Liver (tissue), 9 donors: ENCODE measurements around the gene WWOX. TPM values are rescaled to one million over a fixed set of nuclear protein-coding genes. Genes with fewer than 3 reads are reported as not detected.

Source experiments
- DNase-seq: peaks from one replicate; pipeline ENCODE4 v3.0.0-alpha.2; 2017; ENCODE audit warnings: low spot score
- H3K27ac ChIP-seq, 2 donors: one replicate each; pipeline ENCODE4 v1.7.0; 2013; ENCODE audit warnings: inconsistent platforms in 2 of 2, low read length in 2 of 2, control low read depth in 1 of 2, low read depth in 1 of 2, mild to moderate bottlenecking in 1 of 2
- H3K27me3 ChIP-seq, 4 donors: one replicate each; pipeline versions ENCODE4 v1.6.1 to v1.7.0; 2013; ENCODE audit warnings: low read length in 3 of 4, inconsistent platforms in 1 of 4, mild to moderate bottlenecking in 1 of 4, moderate library complexity in 1 of 4; ENCODE audit not compliant: control insufficient read depth in 4 of 4, insufficient read depth in 4 of 4
- H3K36me3 ChIP-seq, 4 donors: one replicate each; pipeline versions ENCODE4 v1.6.1 to v1.7.0; 2013; ENCODE audit warnings: low read length in 3 of 4, mild to moderate bottlenecking in 3 of 4, low read depth in 1 of 4, moderate library complexity in 1 of 4; ENCODE audit not compliant: control insufficient read depth in 4 of 4, insufficient read depth in 3 of 4
- H3K4me1 ChIP-seq, 4 donors: one replicate each; pipeline versions ENCODE4 v1.6.1 to v1.7.0; 2013; ENCODE audit warnings: low read length in 3 of 4, mild to moderate bottlenecking in 3 of 4, moderate library complexity in 1 of 4; ENCODE audit not compliant: control insufficient read depth in 4 of 4, insufficient read depth in 4 of 4
- H3K4me3 ChIP-seq, 3 donors: one replicate each; pipeline versions ENCODE4 v1.6.1 to v1.7.0; 2013; ENCODE audit warnings: low read length in 3 of 3, control low read depth in 1 of 3, low read depth in 1 of 3, mild to moderate bottlenecking in 1 of 3
- H3K9ac ChIP-seq, 2 donors: one replicate each; pipeline ENCODE4 v1.7.0; 2013; ENCODE audit warnings: low read length in 2 of 2, mild to moderate bottlenecking in 2 of 2, moderate library complexity in 2 of 2, control low read depth in 1 of 2, low read depth in 1 of 2
- H3K9me3 ChIP-seq, 4 donors: one replicate each; pipeline versions ENCODE4 v1.6.1 to v1.7.0; 2013; ENCODE audit warnings: low read length in 3 of 4; ENCODE audit not compliant: control insufficient read depth in 4 of 4
- ATF3 ChIP-seq: IDR thresholded peaks from 2 replicates; pipeline ENCODE4 v1.6.1; 2016; ENCODE audit warnings: antibody characterized with exemption
- CTCF ChIP-seq: fragments of 150-350 bp; IDR thresholded peaks from 2 replicates; pipeline ENCODE4 v1.5.1; 2017; ENCODE audit warnings: improper control_type of control experiment, low read depth, low read length; ENCODE audit not compliant: missing input control
- EGR1 ChIP-seq, 2 donors: IDR thresholded peaks; 2 replicates each; pipeline ENCODE4 v1.6.1; 2016 to 2018; ENCODE audit warnings: antibody characterized with exemption in 2 of 2, low read depth in 2 of 2
- FOXA1 ChIP-seq: IDR thresholded peaks from 2 replicates; pipeline ENCODE4 v1.6.1; 2016; ENCODE audit warnings: antibody characterized with exemption
- FOXA2 ChIP-seq: IDR thresholded peaks from 2 replicates; pipeline ENCODE4 v1.6.1; 2016; ENCODE audit warnings: antibody characterized with exemption
- GABPA ChIP-seq, 2 donors: IDR thresholded peaks in 1 of 2; conservative IDR thresholded peaks in 1 of 2; 2 replicates each; pipeline ENCODE4 v1.6.1; 2016; ENCODE audit warnings: antibody characterized with exemption in 2 of 2, mild to moderate bottlenecking in 1 of 2, moderate library complexity in 1 of 2
- HNF4A ChIP-seq, 2 donors: conservative IDR thresholded peaks; 2 replicates each; pipeline ENCODE4 v1.6.1; 2016; ENCODE audit warnings: antibody characterized with exemption in 2 of 2, mild to moderate bottlenecking in 2 of 2
- HNF4G ChIP-seq: IDR thresholded peaks from 2 replicates; pipeline ENCODE4 v1.6.1; 2016; ENCODE audit warnings: antibody characterized with exemption
- JUND ChIP-seq, 2 donors: IDR thresholded peaks; 2 replicates each; pipeline ENCODE4 v1.6.1; 2016; ENCODE audit warnings: antibody characterized with exemption in 2 of 2
- MAX ChIP-seq: IDR thresholded peaks from 2 replicates; pipeline ENCODE4 v1.6.1; 2016; ENCODE audit warnings: antibody characterized with exemption
- NR2F2 ChIP-seq: IDR thresholded peaks from 2 replicates; pipeline ENCODE4 v1.6.1; 2016; ENCODE audit warnings: antibody characterized with exemption
- RAD21 ChIP-seq, 2 donors: IDR thresholded peaks; 2 replicates each; pipeline ENCODE4 v1.6.1; 2016; ENCODE audit warnings: antibody characterized with exemption in 2 of 2, mild to moderate bottlenecking in 2 of 2
- REST ChIP-seq: IDR thresholded peaks from 2 replicates; pipeline ENCODE4 v1.6.1; 2016; ENCODE audit warnings: antibody characterized with exemption, mild to moderate bottlenecking
- RXRA ChIP-seq, 2 donors: IDR thresholded peaks; 2 replicates each; pipeline ENCODE4 v1.6.1; 2017 to 2018; ENCODE audit warnings: antibody characterized with exemption in 2 of 2, mild to moderate bottlenecking in 1 of 2
- TAF1 ChIP-seq: conservative IDR thresholded peaks from 2 replicates; pipeline ENCODE4 v1.6.1; 2016; ENCODE audit warnings: antibody characterized with exemption, mild to moderate bottlenecking
- ZBTB33 ChIP-seq: IDR thresholded peaks from 2 replicates; pipeline ENCODE4 v1.6.1; 2016; ENCODE audit warnings: antibody characterized with exemption
- WGBS: extraction: QIAGEN DNeasy Blood & Tissue Kit; methylation state at CpG from one replicate; pipeline ENCODE4 v1.1.7; 2013; 5-methylcytosine and 5-hydroxymethylcytosine counted together
- polyA plus RNA-seq, 2 donors: library from polyadenylated mRNA; stranded (reverse) in 1 of 2; unstranded in 1 of 2; fragments of 200-250 nt in 1 of 2; fragments of >200 nt in 1 of 2; fragmentation: Nextera tagmentation in 1 of 2; extraction: Ambion mirVana in 1 of 2; gene quantifications; one replicate each; pipeline versions ENCODE4 v1.2.1 to v1.2.3, GENCODE V29; 2013 to 2015
- total RNA-seq, 2 donors: library from RNA; depleted of rRNA; stranded (reverse); fragments of >200 nt; gene quantifications; one replicate each; pipeline ENCODE4 v1.2.3, GENCODE V29; 2014
- donor health status: healthy.
- donor health status: healthy.
- donor health status: healthy.
- donor health status: healthy.
- donor health status: healthy.

WWOX gene
- total and polyA plus RNA-seq, 4 donors: 9.8 to 46.0 (median 15.3) TPM

- no peak for DNase-seq
- no peak overlapping the region for H3K9ac ChIP-seq
- H3K27ac ChIP-seq: no peak overlapping the region
- TF ChIP-seq GABPA (IDR thresholded peaks at IDR 0.05 in 1 of 2, conservative IDR thresholded peaks at IDR 0.05 in 1 of 2): no peak
- TF ChIP-seq MAX: no peak
- no peaks in the 10 kb centered on the region for H3K9me3 ChIP-seq
- no peaks in the 10 kb centered on the region for H3K27me3 ChIP-seq
- no peak overlapping the region for H3K4me3 ChIP-seq
- WGBS: 93% methylated on average over 1 of the region's 1 CpG
- H3K36me3 ChIP-seq: no peaks in the 10 kb centered on the region
- H3K4me1 ChIP-seq: peaks cover 4 to 26% (median 16%) of the 10 kb centered on the region in 4 donors
Measured at GRCh38 chr16:79248351-79248750, 1148.9 kb downstream of the WWOX start.

- H3K27me3 ChIP-seq: no peaks in the 10 kb centered on the region
- no peak overlapping the region for H3K4me3 ChIP-seq
- H3K4me1 ChIP-seq: peaks cover 4 to 32% (median 19%) of the 10 kb centered on the region in 4 donors
- H3K36me3 ChIP-seq: no peaks in the 10 kb centered on the region
- H3K9me3 ChIP-seq: no peaks in the 10 kb centered on the region
- DNase-seq: peak; percentile 14
- H3K27ac ChIP-seq: no peak overlapping the region
- TF ChIP-seq ZBTB33 (no peak), RAD21 (IDR thresholded peaks at IDR 0.05) (peak in 1 of 2 donors; percentile 39), HNF4A (conservative IDR thresholded peaks at IDR 0.05) (peak in 1 of 2 donors; percentile 12), RXRA (IDR thresholded peaks at IDR 0.05) (peak in 1 of 2 donors; percentile 14), HNF4G (no peak), JUND (IDR thresholded peaks at IDR 0.05) (peak in 1 of 2 donors; percentile 47)
- 46% methylated on average over 8 of the region's 8 CpGs for WGBS
- no peak overlapping the region for H3K9ac ChIP-seq
Measured at GRCh38 chr16:79250502-79251098, 1151.1 kb downstream of the WWOX start.

- Histone ChIP-seq H3K27me3 (no peaks in the 10 kb centered on the region), H3K9ac (no peak overlapping the region), H3K4me1 (peaks cover 1 to 23% (median 13%) of the 10 kb centered on the region in 4 donors), H3K4me3 (no peak overlapping the region), H3K9me3 (no peaks in the 10 kb centered on the region), H3K27ac (peak overlapping the region; percentile 10 to 52), H3K36me3 (no peaks in the 10 kb centered on the region)
- peak; percentile 52 for DNase-seq
- 27% methylated on average over 9 of the region's 9 CpGs for WGBS
- peak; percentile 85 for TF ChIP-seq HNF4G
- peak; percentile 82 to 90 for TF ChIP-seq RXRA (IDR thresholded peaks at IDR 0.05)
- TF ChIP-seq EGR1 (IDR thresholded peaks at IDR 0.05; ENCODE audit: low read depth in 2 of 2): peak; percentile 37 to 49
- peak; percentile 45 for TF ChIP-seq ATF3
- TF ChIP-seq NR2F2: peak; percentile 73
- no peak for TF ChIP-seq REST
- peak; percentile 55 to 72 for TF ChIP-seq RAD21 (IDR thresholded peaks at IDR 0.05)
- TF ChIP-seq GABPA (IDR thresholded peaks at IDR 0.05 in 1 of 2, conservative IDR thresholded peaks at IDR 0.05 in 1 of 2): no peak
- peak; percentile 41 for TF ChIP-seq ZBTB33
- no peak for TF ChIP-seq CTCF
- peak; percentile 86 to 94 for TF ChIP-seq HNF4A (conservative IDR thresholded peaks at IDR 0.05)
- peak; percentile 57 to 74 for TF ChIP-seq JUND (IDR thresholded peaks at IDR 0.05)
- no peak for TF ChIP-seq FOXA2
- no peak for TF ChIP-seq FOXA1
- peak; percentile 54 for TF ChIP-seq TAF1
Measured at GRCh38 chr16:79253100-79253631, 1153.7 kb downstream of the WWOX start.
